K562 (cell line): Measurements from ENCODE around the gene CREB5. TPM values are rescaled to one million over a fixed set of nuclear protein-coding genes. Genes with fewer than 3 reads are reported as not detected.

ENCODE experiments used
- ATAC-seq: fragments of 200-7000 bp; cut with Tn5 transposase; 3 replicates; pipeline ENCODE4 v1.9.1; 2020; ENCODE audit warnings: moderate library complexity
- BruUV-seq: library from RNA; stranded (reverse); fragments of 400-500 nt; replicated peaks from 2 replicates; lab custom pipeline; 2021; lab: Mats Ljungman, UMichigan
- CTCF ChIA-PET: fragments of 300-600 bp; formaldehyde crosslinking; extraction: SDS; loops from one replicate; lab custom pipeline; 2021; ENCODE audit warnings: low intra/inter-chr PET ratio; lab: Yijun Ruan, JAX
- POLR2A ChIA-PET: fragments of 300-600, 350-650 bp; sonication (Branson Sonifier 250); formaldehyde crosslinking; extraction: SDS; loops from one replicate; lab custom pipeline; 2021; ENCODE audit warnings: antibody characterized with exemption, inconsistent platforms; lab: Yijun Ruan, JAX
- DNase-seq, 4 experiments: peaks; one replicate each; pipeline versions ENCODE4 v3.0.0 to v3.0.0-alpha.2; 2011 to 2018; ENCODE audit warnings: low spot score in 3 of 4, mixed read lengths in 3 of 4; ENCODE audit errors: extremely low read depth in 1 of 4
- FAIRE-seq: peaks from 2 replicates; lab custom pipeline; 2011; peaks lifted over from hg19 to GRCh38; lab: Jason Lieb, UNC
- H2AFZ ChIP-seq: 2 replicates; pipeline ENCODE4 v1.6.0; 2011; ENCODE audit warnings: low read depth, low read length, control low read depth, inconsistent platforms
- H3K27ac ChIP-seq: fragments of 200-600 bp; 3 replicates; pipeline ENCODE4 v1.8.0; 2011; ENCODE audit warnings: low read depth, mild to moderate bottlenecking, control low read depth, inconsistent platforms, low read length, moderate library complexity, mixed read lengths; ENCODE audit errors: extremely low read depth
- H3K27me3 ChIP-seq, 2 experiments: fragments of 300-600 bp in 1 of 2; 2 replicates in 1 of 2; 3 replicates in 1 of 2; pipeline versions ENCODE4 v1.6.0 to v1.8.0; 2011; ENCODE audit warnings: inconsistent platforms in 2 of 2, low read length in 2 of 2, mild to moderate bottlenecking in 1 of 2, mixed read lengths in 1 of 2, moderate library complexity in 1 of 2; ENCODE audit not compliant: control insufficient read depth in 2 of 2, insufficient read depth in 2 of 2
- H3K36me3 ChIP-seq: fragments of 300-600 bp; 3 replicates; pipeline ENCODE4 v1.8.0; 2011; ENCODE audit warnings: mild to moderate bottlenecking, low read length, inconsistent platforms; ENCODE audit not compliant: control insufficient read depth, insufficient read depth
- H3K4me1 ChIP-seq, 2 experiments: fragments of 200-600 bp in 1 of 2; replicated peaks in 1 of 2; 2 replicates in 1 of 2; 3 replicates in 1 of 2; pipeline versions ENCODE4 v1.5.1 to v1.8.0; 2011; ENCODE audit warnings: inconsistent platforms in 2 of 2, low read length in 2 of 2, mild to moderate bottlenecking in 1 of 2, mixed read lengths in 1 of 2, moderate library complexity in 1 of 2; ENCODE audit not compliant: control insufficient read depth in 2 of 2, insufficient read depth in 2 of 2
- H3K4me2 ChIP-seq: 2 replicates; pipeline ENCODE4 v1.6.1; 2011; ENCODE audit warnings: low read length, control low read depth, inconsistent platforms, mixed read lengths; ENCODE audit not compliant: insufficient read depth
- H3K4me3 ChIP-seq: fragments of 200-600 bp; sonication (generic), shearing (Covaris generic); 2 replicates; pipeline ENCODE4 v1.5.1; 2016; ENCODE audit warnings: control low read depth, inconsistent platforms
- H3K79me2 ChIP-seq: fragments of 200-600 bp; 3 replicates; pipeline ENCODE4 v1.8.0; 2011; ENCODE audit warnings: low read length, inconsistent platforms; ENCODE audit not compliant: control insufficient read depth, insufficient read depth
- H3K9ac ChIP-seq, 2 experiments: 2 replicates each; pipeline versions ENCODE4 v1.6.0 to v1.6.1; 2011; ENCODE audit warnings: low read depth in 2 of 2, low read length in 2 of 2, control low read depth in 1 of 2, inconsistent platforms in 1 of 2, mild to moderate bottlenecking in 1 of 2, mixed read lengths in 1 of 2; ENCODE audit not compliant: insufficient read depth in 1 of 2
- H3K9me1 ChIP-seq: one replicate; pipeline ENCODE4 v1.6.0; 2011; ENCODE audit warnings: inconsistent platforms, mild to moderate bottlenecking, low read length, moderate library complexity; ENCODE audit not compliant: control insufficient read depth, insufficient read depth
- H3K9me3 ChIP-seq: replicated peaks from 2 replicates; pipeline ENCODE4 v1.5.1; 2011; ENCODE audit warnings: low read depth, low read length, inconsistent platforms; ENCODE audit not compliant: control insufficient read depth, insufficient read depth
- H4K20me1 ChIP-seq: replicated peaks from 2 replicates; pipeline ENCODE4 v1.6.1; 2011; ENCODE audit warnings: low read length, inconsistent platforms, mixed read lengths; ENCODE audit not compliant: control insufficient read depth, insufficient read depth
- ARHGAP35 ChIP-seq: fragments of 450-650 bp; IDR thresholded peaks from 2 replicates; pipeline ENCODE4 v1.6.1; 2018; ENCODE audit not compliant: partially characterized antibody
- GTF2A2 ChIP-seq: IDR thresholded peaks from 2 replicates; pipeline ENCODE4 v1.6.1; 2016; ENCODE audit warnings: mild to moderate bottlenecking, missing genetic modification characterization, missing compliant biosample characterization
- KLF6 ChIP-seq: fragments of 250-450 bp; sonication (Bioruptor Pico); IDR thresholded peaks from 2 replicates; pipeline ENCODE4 v1.4.0; 2020; ENCODE audit warnings: mild to moderate bottlenecking, moderate library complexity, borderline replicate concordance
- MCM2 ChIP-seq: fragments of 450-650 bp; IDR thresholded peaks from 2 replicates; pipeline ENCODE4 v1.6.1; 2017; ENCODE audit warnings: low read depth, mild to moderate bottlenecking
- PHF21A ChIP-seq: fragments of 450-650 bp; IDR thresholded peaks from 2 replicates; pipeline ENCODE4 v1.6.1; 2017; ENCODE audit warnings: low read depth, borderline replicate concordance
- TGIF2 ChIP-seq: sonication (generic); formaldehyde crosslinking; IDR thresholded peaks from 2 replicates; pipeline ENCODE4 v1.8.1; 2022; ENCODE audit warnings: mild to moderate bottlenecking, missing genetic modification reagents, moderate library complexity
- ZKSCAN3 ChIP-seq: fragments of 250-450 bp; sonication (Bioruptor Pico); IDR thresholded peaks from 2 replicates; pipeline ENCODE4 v1.4.0; 2020
- ZNF3 ChIP-seq: fragments of 250-450 bp; sonication (Bioruptor Pico); IDR thresholded peaks from 2 replicates; pipeline ENCODE4 v1.5.0; 2021; ENCODE audit warnings: mild to moderate bottlenecking, moderate library complexity
- WGBS: fragments of 100-300 bp; shearing (Covaris generic); methylation state at CpG from one replicate; pipeline ENCODE4 v1.1.6; 2016; ENCODE audit warnings: low coverage, mixed read lengths; ENCODE audit not compliant: insufficient coverage; ENCODE audit errors: missing lambda C conversion rate; 5-methylcytosine and 5-hydroxymethylcytosine counted together
- in situ Hi-C: fragments of 300-500 bp; cut with MboI; formaldehyde crosslinking; loops from 4 replicates; pipeline ENCODE4 v1.15.0; 2018; ENCODE audit warnings: inconsistent platforms, mixed read lengths
- intact Hi-C: fragments of 100-400 bp; cut with micrococcal nuclease; formaldehyde crosslinking; loops from 2 replicates; pipeline ENCODE4 v1.14.2; 2022
- polyA plus RNA-seq, 8 experiments: library from polyadenylated mRNA; depleted of rRNA in 4 of 8; stranded (reverse) in 5 of 8; unstranded in 3 of 8; fragments of >200 nt; fragmentation: Nextera tagmentation in 2 of 8; fragmentation: Illumina TruSeq in 1 of 8; extraction: Ambion mirVana in 2 of 8; extraction: Trizol in 1 of 8; gene quantifications; 2 replicates each; pipeline versions ENCODE4 v1.2.1 to v1.2.3, GENCODE V29; 2011 to 2014; ENCODE audit warnings: inconsistent platforms in 1 of 8, missing spikeins in 1 of 8
- total RNA-seq, 7 experiments: library from RNA; depleted of rRNA in 6 of 7; stranded (reverse); fragments of >200 nt in 6 of 7; fragmentation: Illumina TruSeq in 2 of 7; extraction: Trizol in 2 of 7; gene quantifications; 2 replicates each; pipeline versions ENCODE4 v1.2.1 to v1.2.3, GENCODE V29; 2011 to 2021; ENCODE audit warnings: low replicate concordance in 1 of 7
- TF ChIP-seq, protein P1 (sequence below): fragments of 450-650 bp; IDR thresholded peaks from 2 replicates; pipeline ENCODE4 v1.7.1; 2018; ENCODE audit warnings: mild to moderate bottlenecking, low read depth; ENCODE audit not compliant: partially characterized antibody
- TF ChIP-seq, protein P2 (sequence below): fragments of 450-650 bp; formaldehyde crosslinking; IDR thresholded peaks from 2 replicates; pipeline ENCODE4 v1.4.0; 2022; ENCODE audit warnings: missing genetic modification characterization

CREB5 gene
- total and polyA plus RNA-seq, 9 of the 15 experiments (the other 6 are each of a cell fraction or from before 2014, with no cell fraction given): 0.33 to 6.4 (median 1.8) TPM

DNA sequence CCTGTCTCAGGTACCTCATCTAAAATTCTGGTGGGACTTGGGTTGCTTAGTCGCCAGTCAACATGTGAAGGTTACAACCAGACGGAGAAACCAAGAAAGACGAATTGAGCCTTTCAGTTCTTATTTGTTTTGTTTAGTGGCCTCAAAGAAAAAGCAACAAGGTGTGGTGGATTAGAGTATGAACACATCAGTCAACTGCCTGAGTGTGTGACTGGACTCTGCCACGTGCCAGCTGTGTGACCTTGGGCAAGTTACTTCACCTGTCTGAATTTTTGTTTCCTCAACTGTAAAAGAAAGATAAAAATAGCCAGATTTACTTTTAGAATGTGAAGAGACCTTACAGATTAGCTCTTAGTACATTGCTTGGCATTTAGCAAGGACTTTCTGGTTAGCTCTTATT is 259.2 kb downstream of the CREB5 start (continued):
- TF ChIP-seq, protein P1, sequence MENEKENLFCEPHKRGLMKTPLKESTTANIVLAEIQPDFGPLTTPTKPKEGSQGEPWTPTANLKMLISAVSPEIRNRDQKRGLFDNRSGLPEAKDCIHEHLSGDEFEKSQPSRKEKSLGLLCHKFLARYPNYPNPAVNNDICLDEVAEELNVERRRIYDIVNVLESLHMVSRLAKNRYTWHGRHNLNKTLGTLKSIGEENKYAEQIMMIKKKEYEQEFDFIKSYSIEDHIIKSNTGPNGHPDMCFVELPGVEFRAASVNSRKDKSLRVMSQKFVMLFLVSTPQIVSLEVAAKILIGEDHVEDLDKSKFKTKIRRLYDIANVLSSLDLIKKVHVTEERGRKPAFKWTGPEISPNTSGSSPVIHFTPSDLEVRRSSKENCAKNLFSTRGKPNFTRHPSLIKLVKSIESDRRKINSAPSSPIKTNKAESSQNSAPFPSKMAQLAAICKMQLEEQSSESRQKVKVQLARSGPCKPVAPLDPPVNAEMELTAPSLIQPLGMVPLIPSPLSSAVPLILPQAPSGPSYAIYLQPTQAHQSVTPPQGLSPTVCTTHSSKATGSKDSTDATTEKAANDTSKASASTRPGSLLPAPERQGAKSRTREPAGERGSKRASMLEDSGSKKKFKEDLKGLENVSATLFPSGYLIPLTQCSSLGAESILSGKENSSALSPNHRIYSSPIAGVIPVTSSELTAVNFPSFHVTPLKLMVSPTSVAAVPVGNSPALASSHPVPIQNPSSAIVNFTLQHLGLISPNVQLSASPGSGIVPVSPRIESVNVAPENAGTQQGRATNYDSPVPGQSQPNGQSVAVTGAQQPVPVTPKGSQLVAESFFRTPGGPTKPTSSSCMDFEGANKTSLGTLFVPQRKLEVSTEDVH: no peak
- TF ChIP-seq ARHGAP35: no peak

DNA sequence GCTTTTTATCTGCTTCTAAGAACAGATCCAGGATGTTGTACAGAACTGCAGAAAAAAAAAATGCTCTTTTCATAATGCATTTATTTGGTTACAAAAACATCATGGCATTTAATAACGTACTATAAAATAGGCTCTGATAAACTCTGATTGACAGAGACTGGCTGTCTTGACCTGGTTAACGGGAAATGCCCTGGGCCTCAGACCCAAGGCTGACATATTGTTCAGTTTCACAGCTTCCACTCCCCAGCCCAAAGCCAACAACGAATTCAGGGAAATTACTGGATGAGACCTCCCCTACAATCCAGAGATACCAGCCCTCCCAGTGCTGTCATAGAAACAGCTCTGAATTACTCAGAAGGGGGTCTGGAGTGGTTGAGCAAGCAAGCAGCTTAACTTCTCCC is 260.1 kb downstream of the CREB5 start:
- H3K9me1 ChIP-seq: no peaks in the 10 kb centered on the region
- WGBS: 7% methylated on average over 3 of the region's 3 CpGs
- intact Hi-C loops (no loop called here), in situ Hi-C loops (no loop called here)
- no peaks in the 10 kb centered on the region for H3K36me3 ChIP-seq
- no peaks in the 10 kb centered on the region for H3K9me3 ChIP-seq
- TF ChIP-seq TGIF2 (CRISPR knock-in tag) (no peak), KLF6 (no peak), MCM2 (no peak), GTF2A2 (tag) (no peak), PHF21A (no peak), ZNF3 (no peak), ZKSCAN3 (CRISPR knock-in tag) (no peak)
- TF ChIP-seq, protein P2, sequence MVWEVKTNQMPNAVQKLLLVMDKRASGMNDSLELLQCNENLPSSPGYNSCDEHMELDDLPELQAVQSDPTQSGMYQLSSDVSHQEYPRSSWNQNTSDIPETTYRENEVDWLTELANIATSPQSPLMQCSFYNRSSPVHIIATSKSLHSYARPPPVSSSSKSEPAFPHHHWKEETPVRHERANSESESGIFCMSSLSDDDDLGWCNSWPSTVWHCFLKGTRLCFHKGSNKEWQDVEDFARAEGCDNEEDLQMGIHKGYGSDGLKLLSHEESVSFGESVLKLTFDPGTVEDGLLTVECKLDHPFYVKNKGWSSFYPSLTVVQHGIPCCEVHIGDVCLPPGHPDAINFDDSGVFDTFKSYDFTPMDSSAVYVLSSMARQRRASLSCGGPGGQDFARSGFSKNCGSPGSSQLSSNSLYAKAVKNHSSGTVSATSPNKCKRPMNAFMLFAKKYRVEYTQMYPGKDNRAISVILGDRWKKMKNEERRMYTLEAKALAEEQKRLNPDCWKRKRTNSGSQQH (CRISPR knock-in tag): no peak
- DNase-seq (no peak), ATAC-seq (no peak), FAIRE-seq (no peak)
- no peaks in the 10 kb centered on the region for H3K4me1 ChIP-seq
- ChIA-PET POLR2A (no interaction called here), CTCF (no interaction called here)
- H4K20me1 ChIP-seq: no peaks in the 10 kb centered on the region
- no peak overlapping the region for H3K9ac ChIP-seq
- H3K4me3 ChIP-seq: no peak overlapping the region
- no peak overlapping the region for H3K4me2 ChIP-seq
- 0 out of 5 replicates have a peak, but pooled peaks cover 0 to 4% of the 10 kb centered on the region in 2 experiments for H3K27me3 ChIP-seq
- BruUV-seq: no TSS peak
- no peaks in the 10 kb centered on the region for H3K79me2 ChIP-seq
- H2AFZ ChIP-seq: no peak overlapping the region
- H3K27ac ChIP-seq: no peak overlapping the region
